AG04450 (cell line): ENCODE results near the gene NR2E3. TPM values are rescaled to one million over a fixed set of nuclear protein-coding genes. Genes with fewer than 3 reads are reported as not detected.
"Not testable (repeated sequence)": the region's sequence is repeated elsewhere in the genome, so short reads cannot be mapped to it uniquely, and the experiment has no call there.

Source experiments
- CTCF ChIA-PET: fragments of 300-600, 350-600 bp; formaldehyde crosslinking; extraction: SDS; loops from one replicate; lab custom pipeline; 2022; ENCODE audit warnings: antibody characterized with exemption, inconsistent platforms; lab: Charles Lee
- POLR2A ChIA-PET: fragments of 350-600 bp; formaldehyde crosslinking; extraction: SDS; loops from one replicate; lab custom pipeline; 2021; ENCODE audit warnings: antibody characterized with exemption, inconsistent platforms; lab: Yijun Ruan, JAX
- DNase-seq: peaks from one replicate; pipeline ENCODE4 v3.0.0-alpha.2; 2011; ENCODE audit warnings: low read depth, low spot score
- H3K27ac ChIP-seq: one replicate; pipeline ENCODE4 v1.5.1; 2012; ENCODE audit warnings: low read depth, low read length, control low read depth
- H3K27me3 ChIP-seq: one replicate; pipeline ENCODE4 v1.6.0; 2012; ENCODE audit warnings: low read length; ENCODE audit not compliant: control insufficient read depth, insufficient read depth
- H3K4me3 ChIP-seq: 2 replicates; pipeline ENCODE4 v1.5.1; 2011; ENCODE audit warnings: mild to moderate bottlenecking, low read depth, low read length, control low read depth
- H3K9me3 ChIP-seq: 2 replicates; pipeline ENCODE4 v1.5.1; 2012; ENCODE audit warnings: low read length; ENCODE audit not compliant: control insufficient read depth, insufficient read depth
- CTCF ChIP-seq: IDR thresholded peaks from 2 replicates; pipeline ENCODE4 v1.5.1; 2011; ENCODE audit warnings: low read depth, low read length, control low read depth, inconsistent platforms
- polyA plus RNA-seq: library from polyadenylated mRNA; depleted of rRNA; stranded (reverse); fragments of >200 nt; gene quantifications from 2 replicates; pipeline ENCODE4 v1.2.3, GENCODE V29; 2011
- small RNA-seq: library from RNA; depleted of rRNA; stranded (forward); fragments of <200 nt; gene quantifications from one replicate; pipeline ENCODE3, GENCODE V24; 2012; ENCODE audit warnings: low read depth; ENCODE audit not compliant: insufficient read length

NR2E3 gene
- polyA plus RNA-seq, 1 experiment = 0.16 TPM

GRCh38 chr15:71844916-71845315 lies 34.6 kb downstream of the NR2E3 start:
- ChIA-PET POLR2A (no interaction called here), CTCF (no interaction called here)
- Histone ChIP-seq H3K27ac (no peak overlapping the region), H3K27me3 (no peaks in the 10 kb centered on the region), H3K4me3 (no peak overlapping the region), H3K9me3 (no peaks in the 10 kb centered on the region)
- no peak for TF ChIP-seq CTCF
- no peak for DNase-seq

GRCh38 chr15:71853543-71853942 lies 43.2 kb downstream of the NR2E3 start:
- H3K4me3 ChIP-seq = no peak overlapping the region
- no peaks in the 10 kb centered on the region for H3K9me3 ChIP-seq
- no peak for DNase-seq
- no peak for TF ChIP-seq CTCF
- H3K27me3 ChIP-seq = no peaks in the 10 kb centered on the region
- POLR2A ChIA-PET = no interaction called here
- CTCF ChIA-PET = no interaction called here
- H3K27ac ChIP-seq = no peak overlapping the region

GRCh38 chr15:71858232-71858631 lies 47.9 kb downstream of the NR2E3 start:
- DNase-seq, POLR2A ChIA-PET, H3K27me3 ChIP-seq, H3K4me3 ChIP-seq, H3K27ac ChIP-seq, H3K9me3 ChIP-seq, CTCF ChIA-PET: not testable (repeated sequence)

Small RNAs within 50 kb of the gene (small RNA-seq; reads per million reads assigned to genes)
- gene RNA5SP399 = not detected
